Skin epidermis (tissue), 12 donors: Measurements from ENCODE around the gene MT2A.

Experiments used
- H3K27ac ChIP-seq, 21 experiments: fragments of 200-600 bp; sonication (generic) in 11 of 21; one replicate each; pipeline ENCODE4 v1.5.0; 2020; ENCODE audit warnings: mild to moderate bottlenecking in 3 of 21, inconsistent platforms in 2 of 21, moderate library complexity in 2 of 21
- H3K4me3 ChIP-seq, 7 experiments: fragments of 200-600 bp; sonication (generic) in 2 of 7; one replicate each; pipeline ENCODE4 v1.5.0; 2020; ENCODE audit warnings: inconsistent platforms in 2 of 7, mild to moderate bottlenecking in 2 of 7, moderate library complexity in 1 of 7

MT2A gene

DNA sequence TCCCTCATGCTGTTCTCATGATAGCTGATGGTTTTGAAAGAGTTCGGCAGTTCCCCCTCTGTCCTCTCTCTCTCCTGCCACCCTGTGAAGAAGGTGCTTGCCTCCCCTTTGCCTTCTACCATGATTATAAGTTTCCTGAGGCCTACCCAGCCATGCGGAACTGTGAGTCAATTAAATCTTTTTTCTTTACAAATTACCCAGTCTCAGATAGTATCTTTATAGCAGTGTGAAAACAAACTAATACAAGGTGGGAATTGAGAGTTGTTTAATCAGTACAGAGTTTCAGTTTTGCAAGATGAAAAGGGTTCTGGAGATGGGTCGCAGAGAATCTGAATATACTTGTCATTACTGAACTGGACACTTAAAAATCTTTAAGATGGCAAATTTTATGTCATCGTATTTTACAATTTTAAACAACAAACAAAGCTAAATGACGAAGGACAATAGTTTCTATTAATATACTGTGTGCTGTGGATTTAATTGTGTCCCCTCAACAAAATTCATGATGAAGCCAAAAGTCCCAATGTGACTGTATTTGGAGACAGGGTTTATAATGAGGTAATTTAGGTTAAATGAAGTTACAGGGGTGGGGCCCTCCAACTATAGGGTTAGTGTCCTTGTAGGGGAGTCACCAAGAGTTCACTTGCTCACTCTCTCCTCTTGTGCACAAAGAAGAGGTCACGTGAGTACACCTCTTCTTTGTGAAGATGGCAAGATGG, 14.7 kb upstream of the MT2A start:
- Histone ChIP-seq H3K27ac (no peak overlapping the region), H3K4me3 (no peak overlapping the region)

DNA sequence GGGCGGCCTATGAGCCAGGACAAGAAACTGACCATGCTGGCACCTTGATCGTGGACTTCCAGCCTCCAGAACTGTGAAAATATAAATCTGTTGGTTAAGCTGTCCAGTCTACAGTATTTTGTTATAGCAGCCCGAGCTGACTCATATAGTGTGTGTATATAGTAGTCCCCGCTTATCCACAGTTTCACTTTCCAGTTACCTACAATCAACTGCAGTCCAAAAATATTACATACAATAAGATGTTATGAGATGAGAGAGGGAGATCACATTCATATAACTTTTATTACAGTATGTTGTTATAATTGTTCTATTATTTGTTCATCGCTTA, 14.1 kb upstream of the MT2A start:
- no peak overlapping the region for H3K27ac ChIP-seq
- no peak overlapping the region for H3K4me3 ChIP-seq

DNA sequence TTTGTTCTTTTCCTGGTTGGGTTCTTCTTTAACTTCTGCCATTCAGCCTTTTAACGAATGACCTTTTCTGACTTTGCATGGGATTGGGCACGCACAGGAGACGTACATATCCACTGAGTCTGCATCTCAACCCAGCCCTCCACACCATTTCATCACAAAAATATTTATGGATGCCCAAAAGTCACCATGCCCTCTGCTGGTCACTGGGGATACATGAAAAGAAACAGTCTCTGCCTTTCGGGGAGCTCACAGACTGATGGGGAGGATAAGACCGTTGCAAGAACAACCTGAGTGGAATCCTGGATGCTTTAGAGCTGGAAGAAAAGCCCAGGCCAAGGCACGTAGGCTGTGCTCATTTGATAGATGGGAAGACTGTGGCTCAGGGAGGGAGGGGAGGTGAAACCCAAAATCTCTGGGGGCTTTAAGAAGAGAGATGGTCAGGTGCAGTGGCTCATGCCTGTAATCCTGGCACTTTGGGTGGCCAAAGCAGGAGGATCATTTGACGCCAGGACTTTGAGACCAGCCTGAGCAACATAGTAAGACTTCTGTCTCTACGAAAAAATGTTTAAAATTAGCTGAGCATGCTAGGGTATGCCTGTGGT, 7.9 kb upstream of the MT2A start:
- H3K27ac ChIP-seq: no peak overlapping the region
- no peak overlapping the region for H3K4me3 ChIP-seq

DNA sequence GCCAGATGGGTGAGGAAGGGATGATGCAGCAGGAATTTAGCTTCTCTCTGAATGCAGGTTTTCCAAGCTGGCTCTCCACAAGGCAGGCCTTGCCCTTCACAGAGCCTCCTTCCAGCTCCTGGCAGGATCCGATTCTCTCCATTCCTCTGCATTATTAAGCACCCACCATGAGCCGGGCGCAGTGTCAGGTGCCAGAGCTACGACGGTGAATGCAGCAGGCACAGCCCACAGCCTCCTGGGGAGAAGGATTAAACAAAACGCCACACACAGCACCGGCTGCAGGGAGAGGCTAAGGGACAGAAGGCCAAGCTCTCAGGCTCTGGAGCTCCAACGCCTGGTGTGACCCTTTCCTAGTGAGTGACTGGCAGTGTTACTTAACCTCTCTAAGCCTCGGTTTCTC, 7.1 kb upstream of the MT2A start:
- Histone ChIP-seq H3K4me3 (no peak overlapping the region), H3K27ac (no peak overlapping the region)

DNA sequence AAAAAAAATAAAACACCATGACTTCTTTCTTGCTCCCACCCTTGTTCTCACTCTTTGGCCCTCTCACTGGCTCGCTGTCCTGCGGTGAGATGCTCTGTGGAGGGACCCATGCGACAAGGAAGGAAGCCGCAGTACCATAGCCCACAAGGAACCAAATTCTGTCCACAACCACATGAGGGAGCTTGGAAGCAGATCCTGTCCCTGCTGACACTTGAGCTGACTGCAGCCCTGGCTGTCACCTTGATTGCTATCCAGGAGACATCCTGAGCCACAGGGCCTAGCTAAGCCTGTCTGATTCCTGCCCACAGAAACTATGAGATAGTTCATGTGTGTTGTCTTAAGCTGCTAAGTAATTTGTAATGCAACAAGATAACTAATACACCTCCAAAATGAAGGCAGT, 4.8 kb upstream of the MT2A start:
- H3K27ac ChIP-seq: peak overlapping the region in 1 of 21 experiments; percentile 14
- no peak overlapping the region for H3K4me3 ChIP-seq

DNA sequence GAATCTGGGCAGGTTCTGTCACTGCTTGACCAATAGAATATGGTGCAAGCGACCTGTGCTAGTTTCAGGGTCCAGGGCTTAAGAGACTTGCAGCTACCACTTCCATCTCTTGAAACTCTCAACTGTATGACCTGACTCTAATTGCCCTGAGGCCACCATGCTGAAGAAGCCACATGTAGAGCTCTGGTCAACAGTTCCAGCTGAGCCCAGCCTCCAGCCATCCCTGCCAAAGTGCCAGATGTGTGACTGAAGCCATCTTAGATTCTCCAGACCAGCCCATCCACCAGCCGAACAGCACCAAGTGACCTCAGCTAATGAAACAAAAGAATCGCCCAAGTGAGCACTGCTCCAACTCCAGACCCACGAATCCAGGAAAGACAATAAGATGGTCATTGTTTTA, 3.4 kb upstream of the MT2A start:
- H3K4me3 ChIP-seq: no peak overlapping the region
- peak overlapping the region in 12 of 21 experiments; percentile 84 to 99 (median 94) for H3K27ac ChIP-seq

DNA sequence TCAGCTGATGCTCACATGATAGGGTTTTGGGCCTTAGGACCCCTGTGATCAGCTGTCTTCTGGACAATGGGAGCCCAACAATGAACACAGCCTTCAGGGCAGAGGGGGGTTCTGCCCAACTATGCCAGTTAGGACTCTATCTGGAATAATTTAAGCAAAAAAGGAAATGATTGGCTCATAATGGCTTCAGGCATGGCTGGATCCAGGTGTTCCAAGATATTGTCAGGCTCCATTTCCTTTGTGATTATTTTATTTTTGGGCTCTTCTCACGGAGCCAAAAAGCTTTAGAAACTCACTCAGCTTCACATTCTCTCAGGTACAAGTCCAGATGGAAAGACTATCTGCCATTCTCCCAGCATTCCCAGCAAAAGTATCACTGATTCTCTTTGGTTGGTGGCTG, 2.9 kb upstream of the MT2A start:
- Histone ChIP-seq H3K27ac (peak overlapping the region in 17 of 21 experiments; percentile 40 to 99 (median 93)), H3K4me3 (no peak overlapping the region)

DNA sequence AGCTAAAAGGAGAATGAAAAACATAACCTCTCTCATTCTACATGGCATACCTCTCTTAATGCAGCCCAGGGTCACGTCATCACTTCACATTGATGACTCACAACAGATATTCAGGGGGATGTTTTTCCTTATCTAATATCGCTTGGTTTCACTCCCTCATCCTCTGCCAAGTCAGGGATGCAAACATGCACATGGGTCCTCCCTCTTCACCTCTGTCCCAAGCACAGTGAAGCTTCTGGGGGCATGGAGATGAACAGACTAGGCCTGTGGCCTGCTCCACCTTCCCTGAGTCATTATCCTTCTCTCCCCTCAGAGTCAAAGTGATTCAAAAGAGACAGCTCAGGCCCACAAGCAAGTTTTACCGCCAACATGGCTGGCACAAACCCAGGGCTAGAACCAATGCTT, 2.3 kb upstream of the MT2A start:
- H3K27ac ChIP-seq: peak overlapping the region in 20 of 21 experiments; percentile 40 to 99 (median 90)
- H3K4me3 ChIP-seq: no peak overlapping the region

DNA sequence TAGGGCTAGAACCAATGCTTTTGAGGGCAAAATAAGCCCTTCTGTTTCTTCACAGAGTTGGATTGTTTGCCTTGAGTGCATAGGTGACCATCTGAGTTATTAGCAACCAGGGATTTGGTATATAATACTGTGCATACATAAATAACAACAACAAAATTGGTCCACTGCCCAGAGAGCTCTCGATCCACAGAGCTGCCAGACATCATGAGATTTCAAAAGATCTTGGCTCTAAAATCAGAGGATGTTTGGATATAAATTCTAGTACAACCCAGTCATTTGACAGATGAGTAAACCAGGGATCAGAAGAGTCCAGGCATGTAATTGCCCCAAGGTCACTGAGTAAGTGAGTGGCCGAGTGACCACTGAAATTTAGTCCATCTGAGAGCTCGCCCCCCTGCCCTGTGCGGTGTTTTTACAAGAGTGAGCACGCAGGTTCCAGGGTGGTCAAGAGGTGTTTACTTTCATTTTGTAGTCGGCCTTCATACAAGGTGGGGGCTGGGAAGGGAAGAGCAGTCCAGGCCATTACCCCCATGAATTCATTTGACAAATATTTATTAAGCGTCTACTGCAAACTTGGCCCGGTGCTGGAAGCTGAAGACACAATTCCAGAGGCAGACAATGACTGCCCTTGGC, 1.8 kb upstream of the MT2A start:
- H3K4me3 ChIP-seq: no peak overlapping the region
- peak overlapping the region; percentile 16 to 99 (median 92) for H3K27ac ChIP-seq

DNA sequence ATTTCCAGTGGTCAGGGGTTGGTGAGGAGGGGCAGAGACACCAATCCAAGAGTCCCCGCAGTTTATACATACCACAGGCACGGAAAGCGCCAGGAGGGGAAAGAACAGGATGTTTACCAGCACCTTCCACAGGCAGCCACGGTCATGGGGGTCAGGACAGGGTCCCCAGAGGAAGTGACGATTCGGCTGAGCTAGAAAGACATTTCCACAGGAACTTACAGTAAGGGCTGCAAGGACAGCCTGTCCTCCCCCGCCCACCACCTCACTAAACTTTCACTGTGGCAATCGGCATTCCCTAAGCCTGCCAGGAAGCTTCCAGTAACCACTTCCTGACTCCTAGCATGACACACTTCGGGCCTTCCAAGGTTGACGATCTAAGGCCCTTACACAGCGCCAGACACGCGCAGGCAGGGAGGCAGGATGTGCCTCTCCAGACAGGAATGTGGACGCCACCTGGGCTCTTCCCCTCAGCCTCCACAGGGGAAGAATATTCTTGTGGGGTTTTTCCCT, 1.2 kb upstream of the MT2A start:
- H3K4me3 ChIP-seq: no peak overlapping the region
- peak overlapping the region; percentile 60 to 99 (median 92) for H3K27ac ChIP-seq

DNA sequence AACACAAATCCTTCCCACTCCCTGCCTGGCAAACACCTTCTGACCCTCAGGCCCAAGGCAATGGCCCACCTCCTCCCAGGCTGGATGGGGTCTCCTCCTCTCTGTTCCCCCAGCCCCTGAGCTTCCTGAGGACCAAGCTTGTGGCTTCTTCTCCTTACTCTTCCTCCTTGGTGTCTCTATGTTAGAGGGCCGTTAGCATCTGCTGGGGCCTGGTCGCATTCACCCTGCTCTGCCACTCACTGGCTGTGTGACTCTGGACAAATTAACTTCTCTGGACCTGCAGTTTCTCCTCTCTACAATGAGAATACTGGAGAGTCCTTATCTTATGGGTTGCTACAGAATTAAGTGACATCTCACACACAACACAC, 725 bp upstream of the MT2A start:
- H3K4me3 ChIP-seq: peak overlapping the region in 4 of 7 experiments; percentile 44 to 69 (median 52)
- H3K27ac ChIP-seq: peak overlapping the region; percentile 60 to 99 (median 92)

DNA sequence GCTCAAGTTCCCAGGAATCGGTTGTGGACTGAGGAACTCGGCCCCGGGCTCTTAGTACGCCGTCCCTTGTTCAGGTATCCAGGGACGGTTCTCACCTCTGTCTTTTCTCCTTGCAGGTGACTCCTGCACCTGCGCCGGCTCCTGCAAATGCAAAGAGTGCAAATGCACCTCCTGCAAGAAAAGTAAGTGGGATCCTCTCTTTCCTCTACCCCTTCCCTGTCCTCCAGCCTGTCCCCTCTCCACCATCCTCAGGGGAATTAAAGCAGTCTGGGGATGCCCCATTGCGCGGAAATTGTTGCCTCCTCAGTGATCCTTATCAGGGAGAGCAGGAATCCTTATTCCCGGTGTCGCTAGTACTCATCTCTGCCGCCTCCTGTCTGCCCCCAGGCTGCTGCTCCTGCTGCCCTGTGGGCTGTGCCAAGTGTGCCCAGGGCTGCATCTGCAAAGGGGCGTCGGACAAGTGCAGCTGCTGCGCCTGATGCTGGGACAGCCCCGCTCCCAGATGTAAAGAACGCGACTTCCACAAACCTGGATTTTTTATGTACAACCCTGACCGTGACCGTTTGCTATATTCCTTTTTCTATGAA, 585 bp downstream of the MT2A start:
- H3K27ac ChIP-seq: peak overlapping the region; percentile 56 to 99 (median 92)

DNA sequence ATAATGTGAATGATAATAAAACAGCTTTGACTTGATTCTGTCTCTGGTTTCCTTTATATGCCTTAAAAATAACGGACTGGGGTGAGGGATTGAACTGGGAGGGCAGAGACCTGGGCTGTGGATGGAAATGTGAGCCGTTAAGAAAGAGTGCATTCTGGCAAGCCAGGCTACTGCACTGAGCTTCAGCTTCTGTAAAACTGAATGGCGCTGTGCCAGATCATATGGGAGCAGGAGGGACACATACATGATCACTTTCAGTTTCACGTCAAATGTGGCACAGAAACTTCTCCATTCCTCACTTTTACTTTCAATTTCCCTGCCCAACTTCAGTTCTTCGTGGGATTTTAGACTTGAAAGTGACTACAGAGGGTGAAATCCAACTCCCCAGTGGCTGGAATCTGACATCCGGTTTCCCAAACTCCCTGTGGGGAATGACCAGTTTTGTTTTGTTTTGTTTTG, 1.1 kb downstream of the MT2A start:
- Histone ChIP-seq H3K27ac (peak overlapping the region; percentile 56 to 99 (median 92)), H3K4me3 (peak overlapping the region; percentile 44 to 69 (median 60))

More for the DNA sequence above, 585 bp downstream of the MT2A start:
- peak overlapping the region; percentile 44 to 69 (median 60) for H3K4me3 ChIP-seq

DNA sequence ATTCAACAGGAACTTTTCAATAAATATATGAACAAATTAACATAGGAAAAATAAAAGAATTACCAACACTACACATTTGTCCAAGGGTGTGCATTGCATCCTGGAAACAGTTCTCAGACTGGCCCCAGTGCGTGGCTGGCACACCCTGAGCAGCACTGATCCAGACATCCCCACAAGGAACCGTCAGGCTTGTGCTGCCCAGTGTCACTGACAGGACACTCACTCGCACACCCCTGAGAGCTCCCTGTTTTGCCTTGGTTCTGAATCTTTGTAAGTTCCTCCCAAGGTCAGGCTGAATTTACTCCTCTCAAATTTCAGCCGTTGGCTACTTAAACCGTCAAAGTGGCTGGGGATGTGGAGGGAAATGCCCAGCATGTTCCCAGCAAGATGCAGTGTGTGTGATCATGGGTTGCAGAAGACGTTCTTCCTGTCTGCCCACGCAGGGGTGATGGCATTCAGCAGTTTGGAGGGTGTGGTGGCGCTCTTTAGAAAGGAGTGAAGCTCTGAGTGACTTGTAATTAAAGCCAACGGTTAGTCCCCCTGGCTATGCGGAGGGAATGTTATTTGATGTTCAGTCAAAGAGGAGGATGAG, 1.7 kb downstream of the MT2A start:
- peak overlapping the region; percentile 48 to 99 (median 92) for H3K27ac ChIP-seq
- H3K4me3 ChIP-seq: peak overlapping the region in 6 of 7 experiments; percentile 44 to 69 (median 56)

DNA sequence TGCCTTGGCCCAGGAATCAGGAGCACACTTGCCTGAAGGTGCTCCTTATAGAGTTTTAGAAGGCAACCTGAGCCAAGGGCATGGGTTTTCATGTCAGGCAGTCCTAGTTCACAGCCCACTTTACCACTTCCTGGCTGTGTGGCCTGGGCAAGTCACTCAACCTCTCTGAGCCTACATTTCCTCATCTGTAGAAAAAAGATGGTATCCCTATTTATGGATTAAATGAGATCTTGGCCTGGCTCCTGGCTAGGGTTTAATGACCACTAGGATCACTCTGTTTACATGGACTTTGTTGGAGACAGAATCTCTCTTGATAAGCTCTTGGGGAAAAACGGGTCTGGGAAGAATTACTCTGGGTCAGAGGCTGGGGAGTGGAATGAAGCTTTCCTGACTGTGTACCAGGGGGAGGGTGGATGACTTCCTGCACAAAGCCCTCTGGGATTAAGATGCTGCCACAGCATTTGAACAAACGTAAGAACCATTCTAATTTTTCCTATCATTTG, 2.3 kb downstream of the MT2A start:
- Histone ChIP-seq H3K27ac (peak overlapping the region; percentile 48 to 99 (median 92)), H3K4me3 (no peak overlapping the region)

DNA sequence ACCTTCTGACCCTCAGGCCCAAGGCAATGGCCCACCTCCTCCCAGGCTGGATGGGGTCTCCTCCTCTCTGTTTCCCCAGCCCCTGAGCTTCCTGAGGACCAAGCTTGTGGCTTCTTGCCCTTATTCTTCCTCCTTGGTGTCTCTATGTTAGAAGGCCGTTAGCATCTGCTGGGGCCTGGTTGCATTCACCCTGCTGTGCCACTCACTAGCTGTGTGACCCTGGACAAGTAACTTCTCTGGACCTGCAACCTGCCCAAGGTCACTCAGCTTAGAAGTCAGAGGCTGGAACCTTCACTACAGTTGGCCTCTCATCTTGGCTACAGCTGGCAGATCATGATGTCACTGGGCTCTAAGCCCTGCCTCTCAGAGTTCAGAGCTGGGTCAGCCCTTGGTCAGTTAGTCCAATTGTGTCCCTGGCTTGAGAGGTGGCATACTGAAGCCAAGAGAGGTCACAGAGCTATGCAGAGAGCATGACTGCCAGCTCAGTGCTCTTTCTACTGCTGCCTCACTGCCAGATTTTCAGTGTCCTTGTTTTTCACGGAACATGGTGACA, 3.0 kb downstream of the MT2A start:
- Histone ChIP-seq H3K27ac (peak overlapping the region in 18 of 21 experiments; percentile 84 to 99 (median 93)), H3K4me3 (no peak overlapping the region)

DNA sequence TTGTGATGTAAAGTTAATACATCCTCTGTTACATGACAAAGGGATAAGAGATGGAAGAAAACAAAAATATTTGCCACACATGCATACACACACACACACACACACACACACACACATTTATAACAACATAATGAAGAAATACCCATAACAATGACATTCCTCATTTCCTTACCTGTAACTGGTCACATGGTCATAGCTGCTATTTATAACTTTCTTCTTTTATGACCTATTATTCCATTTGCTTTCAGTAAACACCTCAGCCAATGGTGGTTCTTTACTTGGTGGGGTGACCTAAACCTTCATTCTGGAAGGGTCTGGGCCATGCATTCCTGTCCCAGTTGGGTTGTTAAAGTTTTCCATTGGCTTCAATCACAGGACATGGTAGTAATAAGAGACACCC, 5.3 kb downstream of the MT2A start:
- no peak overlapping the region for H3K4me3 ChIP-seq
- H3K27ac ChIP-seq: no peak overlapping the region

DNA sequence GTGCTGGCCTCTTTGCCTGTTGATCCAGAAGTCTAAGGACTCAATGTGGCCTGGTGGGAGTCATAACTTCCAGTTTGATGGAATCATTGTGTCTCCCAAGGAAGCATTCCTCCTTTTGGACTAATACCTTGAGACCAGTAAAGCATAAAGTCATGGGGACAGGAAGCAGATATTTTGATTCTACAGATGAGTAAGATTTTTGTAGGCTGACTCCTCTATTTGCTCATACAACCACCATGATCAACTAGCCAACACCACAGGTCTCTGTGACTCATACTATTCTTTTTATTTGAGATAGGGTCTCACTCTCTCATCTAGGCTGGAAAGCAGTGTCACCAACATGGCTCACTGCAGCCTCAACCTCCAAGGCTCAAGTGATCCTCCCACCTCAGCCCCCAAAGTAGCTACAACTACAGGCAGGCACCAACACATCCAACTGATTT, 6.2 kb downstream of the MT2A start:
- no peak overlapping the region for H3K4me3 ChIP-seq
- no peak overlapping the region for H3K27ac ChIP-seq

DNA sequence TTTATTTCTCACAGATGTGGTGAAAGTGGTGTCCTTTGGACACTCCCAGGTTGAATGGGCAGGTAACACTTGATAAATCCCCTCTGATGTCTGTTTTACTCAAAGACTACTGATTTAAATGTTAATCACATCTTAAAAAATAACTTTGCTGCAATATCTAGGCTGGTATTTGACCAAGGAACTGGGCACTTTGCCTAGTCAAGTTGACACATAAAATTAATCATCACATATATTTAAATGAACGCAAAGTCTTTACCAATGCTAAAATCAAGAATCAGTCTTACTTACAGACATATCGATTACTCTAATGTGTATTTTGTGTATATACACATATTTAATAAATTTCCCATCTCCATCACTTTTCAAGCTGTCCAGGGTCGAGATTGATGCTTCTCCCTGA, 7.0 kb downstream of the MT2A start:
- Histone ChIP-seq H3K4me3 (no peak overlapping the region), H3K27ac (no peak overlapping the region)
